OCI-LY1 (cell line): ENCODE data around the gene LTBP1.

Experiments
- EZH2 ChIP-seq: fragments of 200-600 bp; sonication (generic), shearing (Covaris generic); IDR thresholded peaks from 2 replicates; pipeline ENCODE4 v1.8.0; 2017; ENCODE audit warnings: borderline replicate concordance, mixed run types, mild to moderate bottlenecking, antibody characterized with exemption, low read length, moderate library complexity, mixed read lengths
- TF ChIP-seq, protein P1 (sequence below): fragments of 200-600 bp; sonication (generic), shearing (Covaris generic); IDR thresholded peaks from 2 replicates; pipeline ENCODE4 v1.5.1; 2017; ENCODE audit warnings: mild to moderate bottlenecking, antibody characterized with exemption, low read length, moderate library complexity, mixed read lengths

GRCh38 chr2:33411765-33412164, 465.0 kb downstream of the LTBP1 start:
- TF ChIP-seq, protein P1, sequence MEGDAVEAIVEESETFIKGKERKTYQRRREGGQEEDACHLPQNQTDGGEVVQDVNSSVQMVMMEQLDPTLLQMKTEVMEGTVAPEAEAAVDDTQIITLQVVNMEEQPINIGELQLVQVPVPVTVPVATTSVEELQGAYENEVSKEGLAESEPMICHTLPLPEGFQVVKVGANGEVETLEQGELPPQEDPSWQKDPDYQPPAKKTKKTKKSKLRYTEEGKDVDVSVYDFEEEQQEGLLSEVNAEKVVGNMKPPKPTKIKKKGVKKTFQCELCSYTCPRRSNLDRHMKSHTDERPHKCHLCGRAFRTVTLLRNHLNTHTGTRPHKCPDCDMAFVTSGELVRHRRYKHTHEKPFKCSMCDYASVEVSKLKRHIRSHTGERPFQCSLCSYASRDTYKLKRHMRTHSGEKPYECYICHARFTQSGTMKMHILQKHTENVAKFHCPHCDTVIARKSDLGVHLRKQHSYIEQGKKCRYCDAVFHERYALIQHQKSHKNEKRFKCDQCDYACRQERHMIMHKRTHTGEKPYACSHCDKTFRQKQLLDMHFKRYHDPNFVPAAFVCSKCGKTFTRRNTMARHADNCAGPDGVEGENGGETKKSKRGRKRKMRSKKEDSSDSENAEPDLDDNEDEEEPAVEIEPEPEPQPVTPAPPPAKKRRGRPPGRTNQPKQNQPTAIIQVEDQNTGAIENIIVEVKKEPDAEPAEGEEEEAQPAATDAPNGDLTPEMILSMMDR: no peak
- no peak for TF ChIP-seq EZH2
